Endothelial cell of umbilical vein (primary cell): ENCODE results near the gene SNX24.

Experiments
- CTCF ChIP-seq, 2 donors: IDR thresholded peaks; 1 replicate in 1 of 2; 2 replicates in 1 of 2; pipeline ENCODE4 v1.5.1; 2011; ENCODE audit warnings: low read length in 2 of 2, mild to moderate bottlenecking in 2 of 2, moderate library complexity in 2 of 2, control low read depth in 1 of 2, inconsistent platforms in 1 of 2, low read depth in 1 of 2; ENCODE audit not compliant: insufficient read depth in 1 of 2; ENCODE audit errors: extremely low read depth in 1 of 2
- EZH2 ChIP-seq: IDR thresholded peaks from 2 replicates; pipeline ENCODE4 v1.6.1; 2012; ENCODE audit warnings: borderline replicate concordance, low read depth, mild to moderate bottlenecking, moderate library complexity, low read length, inconsistent platforms; ENCODE audit not compliant: severe bottlenecking
- FOS ChIP-seq: IDR thresholded peaks from 2 replicates; pipeline ENCODE4 v1.6.1; 2011; ENCODE audit warnings: mild to moderate bottlenecking, low read length, moderate library complexity, borderline replicate concordance; ENCODE audit not compliant: insufficient read depth
- MAX ChIP-seq: IDR thresholded peaks from 2 replicates; pipeline ENCODE4 v1.6.1; 2011; ENCODE audit not compliant: insufficient read depth, insufficient read length
- MYC ChIP-seq: IDR thresholded peaks from one replicate; pipeline ENCODE4 v1.6.1; 2011; ENCODE audit warnings: mild to moderate bottlenecking, low read depth, low read length
- POLR2A ChIP-seq: IDR thresholded peaks from 2 replicates; pipeline ENCODE4 v1.6.1; 2012; ENCODE audit warnings: low read depth, mild to moderate bottlenecking, control low read depth, low read length
- POLR2AphosphoS5 ChIP-seq: IDR thresholded peaks from 2 replicates; pipeline ENCODE4 v1.6.1; 2012; ENCODE audit warnings: low read depth, mild to moderate bottlenecking, control low read depth, low read length, moderate library complexity; ENCODE audit not compliant: insufficient read depth

GRCh38 chr5:123028222-123028621, 182.8 kb downstream of the SNX24 start:
- no peak for TF ChIP-seq POLR2AphosphoS5
- TF ChIP-seq MAX, result no peak
- TF ChIP-seq CTCF (IDR thresholded peaks at IDR 0.05; ENCODE audit: extremely low read depth in 1 of 2, insufficient read depth in 1 of 2, low read depth in 1 of 2, low read length in 2 of 2), result no peak
- TF ChIP-seq POLR2A, result no peak
- TF ChIP-seq FOS, result no peak
- TF ChIP-seq EZH2, result no peak
- no peak for TF ChIP-seq MYC
